Esophagus squamous epithelium (tissue), 4 donors: ENCODE results near the gene STAT5B.

Experiments used
- CTCF ChIP-seq, 6 experiments: fragments of 450-650 bp in 4 of 6; fragments of 200-600 bp in 2 of 6; sonication (generic) in 2 of 6; IDR thresholded peaks; one replicate each; pipeline ENCODE4 v1.5.1; 2016 to 2019; ENCODE audit warnings: antibody characterized with exemption in 6 of 6, mild to moderate bottlenecking in 4 of 6, moderate library complexity in 4 of 6
- POLR2A ChIP-seq, 4 donors: fragments of 450-650 bp; IDR thresholded peaks; one replicate each; pipeline ENCODE4 v1.6.1; 2017; ENCODE audit warnings: antibody characterized with exemption in 4 of 4, mild to moderate bottlenecking in 4 of 4, moderate library complexity in 3 of 4

- TF ChIP-seq CTCF (IDR thresholded peaks at IDR 0.05), result no peak
- no peak for TF ChIP-seq POLR2A (IDR thresholded peaks at IDR 0.05)
These were observed 23.3 kb downstream of the STAT5B start for GRCh38 chr17:42252597-42253550.
